ENCODE data around the gene MAP2K6. TPM values are rescaled to one million over a fixed set of nuclear protein-coding genes. Genes with fewer than 3 reads are reported as not detected.

The MAP2K6 gene
- total and polyA plus RNA-seq, 11 donors = 0.61 to 5.1 (median 1.4) TPM

- DNase-seq (no peak), ATAC-seq (no peak)
- Histone ChIP-seq H3K4me3 (no peak overlapping the region), H3K9me3 (peaks cover 0 to 20% (median 5%) of the 10 kb centered on the region in 12 donors), H3K36me3 (no peaks in the 10 kb centered on the region), H3K27ac (no peak overlapping the region), H3K27me3 (no peaks in the 10 kb centered on the region), H3K4me1 (peaks cover 0 to 14% (median 5%) of the 10 kb centered on the region in 12 donors)
- no peak for TF ChIP-seq POLR2A (IDR thresholded peaks at IDR 0.05)
- TF ChIP-seq CTCF (IDR thresholded peaks at IDR 0.05) = no peak
- intact Hi-C loops (cut with DNase I) = no loop called here
- 80 to 89% (median 85%) methylated on average over 5 of the region's 5 CpGs for WGBS, 4 donors
Measured at GRCh38 chr17:69435971-69436696, 21.6 kb downstream of the MAP2K6 start.

- ATAC-seq = no peak
- intact Hi-C loops (cut with DNase I) = no loop called here
- no peak for TF ChIP-seq POLR2A (IDR thresholded peaks at IDR 0.05)
- TF ChIP-seq CTCF (IDR thresholded peaks at IDR 0.05) = no peak
- Histone ChIP-seq H3K36me3 (no peaks in the 10 kb centered on the region), H3K27me3 (no peaks in the 10 kb centered on the region), H3K4me3 (no peak overlapping the region), H3K9me3 (peaks cover 0 to 25% (median 5%) of the 10 kb centered on the region in 12 donors), H3K4me1 (peaks cover 0 to 14% (median 5%) of the 10 kb centered on the region in 12 donors), H3K27ac (no peak overlapping the region)
- 97 to 100% (median 99%) methylated on average over 1 of the region's 1 CpG for WGBS, 4 donors
- DNase-seq = no peak
Measured at GRCh38 chr17:69437475-69437874, 23.0 kb downstream of the MAP2K6 start.

GRCh38 chr17:69438776-69439175 is 24.3 kb downstream of the MAP2K6 start:
- Histone ChIP-seq H3K36me3 (no peaks in the 10 kb centered on the region), H3K27ac (no peak overlapping the region), H3K4me1 (peaks cover 0 to 14% (median 5%) of the 10 kb centered on the region in 12 donors), H3K9me3 (peaks cover 0 to 25% (median 5%) of the 10 kb centered on the region in 12 donors), H3K4me3 (no peak overlapping the region), H3K27me3 (no peaks in the 10 kb centered on the region)
- no peak for TF ChIP-seq CTCF (IDR thresholded peaks at IDR 0.05)
- no peak for TF ChIP-seq POLR2A (IDR thresholded peaks at IDR 0.05)
- 73 to 97% (median 93%) methylated on average over 4 of the region's 4 CpGs for WGBS, 4 donors
- ATAC-seq = no peak
- DNase-seq = no peak
- intact Hi-C loops (cut with DNase I) = no loop called here

GRCh38 chr17:69441179-69441578 is 26.7 kb downstream of the MAP2K6 start:
- Histone ChIP-seq H3K36me3 (no peaks in the 10 kb centered on the region), H3K27me3 (no peaks in the 10 kb centered on the region), H3K27ac (no peak overlapping the region), H3K4me1 (peaks cover 0 to 15% (median 0%) of the 10 kb centered on the region in 12 donors), H3K4me3 (no peak overlapping the region), H3K9me3 (peaks cover 0 to 25% (median 5%) of the 10 kb centered on the region in 12 donors)
- no peak for TF ChIP-seq CTCF (IDR thresholded peaks at IDR 0.05)
- TF ChIP-seq POLR2A (IDR thresholded peaks at IDR 0.05) = no peak
- DNase-seq (no peak), ATAC-seq (no peak)
- 95 to 98% (median 96%) methylated on average over 2 of the region's 2 CpGs for WGBS, 4 donors
- intact Hi-C loops (cut with DNase I) = no loop called here

Data from heart left ventricle (tissue), 16 donors.